GM08714 (cell line): ENCODE measurements around the gene TGFBRAP1.
"Not testable (repeated sequence)": the region's sequence is repeated elsewhere in the genome, so short reads cannot be mapped to it uniquely, and the experiment has no call there.

Experiments used
- H3K4me3 ChIP-seq: fragments of 200-500 bp; sonication (Bioruptor generic); 2 replicates; pipeline ENCODE4 v1.5.1; 2014; ENCODE audit warnings: mild to moderate bottlenecking, low read length, inconsistent platforms
- ZNF274 ChIP-seq: IDR thresholded peaks from 2 replicates; pipeline ENCODE4 v1.6.1; 2012; ENCODE audit warnings: mild to moderate bottlenecking, low read depth, low read length

The TGFBRAP1 gene

GRCh38 chr2:105252271-105252670, 77.3 kb downstream of the TGFBRAP1 start:
- H3K4me3 ChIP-seq, result no peak overlapping the region
- TF ChIP-seq ZNF274, result no peak

DNA sequence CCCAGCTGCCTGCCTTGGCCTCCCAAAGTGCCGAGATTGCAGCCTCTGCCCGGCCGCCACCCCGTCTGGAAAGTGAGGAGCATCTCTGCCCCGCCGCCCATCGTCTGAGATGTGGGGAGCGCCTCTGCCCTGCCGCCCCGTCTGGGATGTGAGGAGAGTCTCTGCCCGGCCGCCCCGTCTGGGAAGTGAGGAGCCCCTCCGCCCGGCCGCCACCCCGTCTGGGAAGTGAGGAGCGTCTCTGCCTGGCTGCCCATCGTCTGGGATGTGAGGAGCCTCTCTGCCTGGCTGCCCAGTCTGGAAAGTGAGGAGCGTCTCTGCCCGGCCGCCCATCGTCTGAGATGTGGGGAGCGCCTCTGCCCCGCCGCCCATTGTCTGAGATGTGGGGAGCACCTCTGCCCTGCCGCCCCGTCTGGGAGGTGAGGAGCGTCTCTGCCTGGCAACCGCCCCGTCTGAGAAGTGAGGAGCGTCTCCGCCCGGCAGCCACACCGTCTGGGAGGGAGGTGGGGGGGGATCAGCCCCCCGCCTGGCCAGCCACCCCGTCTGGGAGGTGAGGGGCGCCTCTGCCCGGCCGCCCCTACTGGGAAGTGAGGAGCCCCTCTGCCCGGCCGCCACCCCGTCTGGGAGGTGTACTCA, 78.4 kb downstream of the TGFBRAP1 start:
- not testable (repeated sequence) for H3K4me3 ChIP-seq

DNA sequence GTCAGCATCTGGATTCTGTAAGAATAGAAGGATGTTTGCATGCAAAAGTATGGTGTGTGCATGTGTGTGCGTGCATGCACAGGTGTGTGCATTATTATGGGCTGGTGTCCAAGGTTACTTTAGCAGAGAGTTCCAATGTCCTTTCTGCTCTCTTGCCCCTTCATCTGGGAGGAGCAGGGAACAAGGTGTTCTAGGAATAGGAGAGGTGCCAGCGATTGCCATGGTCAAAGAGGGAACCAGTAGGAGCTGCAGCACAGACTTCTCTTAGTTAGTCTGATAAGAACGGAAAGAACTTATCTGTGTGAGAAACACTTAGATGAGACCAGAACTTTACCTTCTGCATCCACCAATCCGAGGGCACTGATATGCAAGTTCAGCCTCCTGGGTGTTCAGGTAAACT, 79.6 kb downstream of the TGFBRAP1 start:
- H3K4me3 ChIP-seq, result no peak overlapping the region
- no peak for TF ChIP-seq ZNF274

- no peak for TF ChIP-seq ZNF274
Measured at GRCh38 chr2:105249181-105249580, 80.4 kb downstream of the TGFBRAP1 start.

DNA sequence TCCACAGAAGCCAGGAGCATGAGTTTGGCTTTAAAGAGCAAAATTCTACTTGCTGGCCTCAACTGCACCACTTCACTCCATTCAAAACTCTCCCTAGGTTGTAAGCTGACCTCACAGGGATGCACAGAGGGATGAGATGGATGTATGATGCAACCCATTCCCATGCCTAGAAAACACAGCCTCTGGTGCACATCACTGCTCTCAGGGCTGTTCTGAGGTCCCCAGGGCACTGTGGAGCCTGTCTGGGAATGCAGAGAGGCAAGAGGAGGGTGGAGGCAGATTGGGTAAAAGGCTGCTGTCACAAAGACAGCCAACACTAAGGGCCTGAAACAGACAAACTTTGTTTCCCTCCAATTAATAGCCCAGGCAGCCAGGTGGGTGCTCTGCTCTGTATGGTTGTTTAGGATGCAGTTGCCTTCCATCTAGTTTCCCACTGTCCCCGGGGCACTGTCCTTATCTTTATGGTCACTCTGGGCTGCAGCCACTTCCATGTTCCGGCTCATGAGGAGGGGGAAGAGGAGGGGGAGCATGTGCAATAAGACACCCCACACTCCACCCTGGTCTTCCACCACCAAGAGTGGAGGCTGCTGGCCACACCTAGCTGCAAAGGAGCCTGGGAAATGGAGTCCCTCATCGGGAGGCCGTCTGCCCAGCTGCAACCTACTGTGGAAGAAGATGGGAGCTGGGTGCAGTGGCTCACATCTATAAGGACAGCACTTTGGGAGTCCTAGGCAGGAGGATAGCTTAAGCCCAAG, 81.0 kb downstream of the TGFBRAP1 start:
- H3K4me3 ChIP-seq, result no peak overlapping the region
- no peak for TF ChIP-seq ZNF274

More at GRCh38 chr2:105249181-105249580, 80.4 kb downstream of the TGFBRAP1 start:
- H3K4me3 ChIP-seq, result no peak overlapping the region

GRCh38 chr2:105244451-105244850, 85.1 kb downstream of the TGFBRAP1 start:
- TF ChIP-seq ZNF274, result no peak
- no peak overlapping the region for H3K4me3 ChIP-seq

DNA sequence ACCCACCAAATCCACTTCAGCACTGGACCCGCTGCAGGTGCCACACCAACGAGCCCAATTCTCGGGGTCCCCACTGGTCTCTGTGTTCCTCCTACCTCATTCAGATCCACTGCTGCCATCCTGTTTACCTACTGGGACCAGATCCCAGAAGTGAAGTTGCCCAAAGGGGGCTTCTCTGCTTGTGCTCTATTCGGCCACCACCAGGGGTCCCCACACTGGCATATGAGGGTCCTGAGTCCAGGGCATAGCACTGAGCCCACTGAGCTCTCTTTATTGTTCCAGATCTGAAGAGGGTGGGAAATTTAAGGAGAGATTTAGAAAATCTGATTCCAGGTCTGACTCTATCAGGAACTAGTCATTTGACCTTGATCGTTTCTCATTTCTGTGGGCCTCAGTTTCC, 85.6 kb downstream of the TGFBRAP1 start:
- H3K4me3 ChIP-seq, result no peak overlapping the region
- no peak for TF ChIP-seq ZNF274

DNA sequence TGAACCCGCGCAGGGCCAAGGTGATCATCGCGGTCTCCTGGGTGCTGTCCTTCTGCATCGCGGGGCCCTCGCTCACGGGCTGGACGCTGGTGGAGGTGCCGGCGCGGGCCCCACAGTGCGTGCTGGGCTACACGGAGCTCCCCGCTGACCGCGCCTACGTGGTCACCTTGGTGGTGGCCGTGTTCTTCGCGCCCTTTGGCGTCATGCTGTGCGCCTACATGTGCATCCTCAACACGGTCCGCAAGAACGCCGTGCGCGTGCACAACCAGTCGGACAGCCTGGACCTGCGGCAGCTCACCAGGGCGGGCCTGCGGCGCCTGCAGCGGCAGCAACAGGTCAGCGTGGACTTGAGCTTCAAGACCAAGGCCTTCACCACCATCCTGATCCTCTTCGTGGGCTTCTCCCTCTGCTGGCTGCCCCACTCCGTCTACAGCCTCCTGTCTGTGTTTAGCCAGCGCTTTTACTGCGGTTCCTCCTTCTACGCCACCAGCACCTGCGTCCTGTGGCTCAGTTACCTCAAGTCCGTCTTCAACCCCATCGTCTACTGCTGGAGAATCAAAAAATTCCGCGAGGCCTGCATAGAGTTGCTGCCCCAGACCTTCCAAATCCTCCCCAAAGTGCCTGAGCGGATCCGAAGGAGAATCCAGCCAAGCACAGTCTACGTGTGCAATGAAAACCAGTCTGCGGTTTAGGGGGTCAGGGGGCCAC, 87.1 kb downstream of the TGFBRAP1 start:
- no peak for TF ChIP-seq ZNF274
- no peak overlapping the region for H3K4me3 ChIP-seq

DNA sequence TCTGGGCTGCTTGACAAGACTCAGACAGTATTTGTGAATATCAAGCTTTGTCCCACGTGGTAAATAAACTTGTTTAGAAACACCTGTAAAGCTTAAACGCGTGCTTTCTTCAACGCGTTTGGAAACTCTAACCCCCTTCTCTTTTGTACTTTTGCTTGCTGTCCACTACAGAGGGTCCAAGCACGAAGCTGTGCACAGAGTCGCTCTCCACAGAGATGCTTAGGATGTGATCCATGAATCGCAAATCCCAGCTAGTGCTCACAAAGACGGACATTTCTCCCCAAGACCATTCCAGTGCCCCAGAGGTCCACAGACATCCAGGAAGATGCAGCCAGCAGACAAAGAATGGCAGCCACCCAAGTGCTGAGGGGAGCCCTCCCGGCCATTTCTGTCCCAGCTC, 88.1 kb downstream of the TGFBRAP1 start, which contains the start of gene GPR45:
GPR45 (plus strand) TSS at position 301 of the 400 bp plus-strand sequence. CDS start 116 bp downstream, outside the sequence.
- no peak within 1 kb of the TSS for H3K4me3 ChIP-seq
- no peak for TF ChIP-seq ZNF274

DNA sequence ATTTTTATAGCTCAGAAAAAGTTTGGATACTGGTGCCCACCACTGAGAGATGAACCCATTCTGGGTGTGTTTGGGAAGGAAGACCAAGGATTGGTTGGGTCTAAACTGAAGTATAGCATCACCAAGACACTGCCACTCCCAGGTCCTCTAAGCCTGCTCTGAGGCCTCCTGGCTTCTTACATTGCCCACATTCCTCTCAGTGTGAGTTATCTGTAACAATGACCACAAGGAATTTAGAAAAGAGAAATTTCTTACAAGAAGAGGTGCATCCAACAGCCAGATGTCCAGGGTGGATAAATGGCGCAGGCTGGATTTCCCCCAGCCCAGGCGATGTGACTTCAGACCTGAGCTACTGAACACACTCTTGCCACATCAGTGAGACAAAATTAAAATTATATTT, 89.6 kb downstream of the TGFBRAP1 start:
- no peak for TF ChIP-seq ZNF274
- no peak overlapping the region for H3K4me3 ChIP-seq

GRCh38 chr2:105238664-105239240, 90.8 kb downstream of the TGFBRAP1 start:
- no peak overlapping the region for H3K4me3 ChIP-seq
- TF ChIP-seq ZNF274, result no peak

DNA sequence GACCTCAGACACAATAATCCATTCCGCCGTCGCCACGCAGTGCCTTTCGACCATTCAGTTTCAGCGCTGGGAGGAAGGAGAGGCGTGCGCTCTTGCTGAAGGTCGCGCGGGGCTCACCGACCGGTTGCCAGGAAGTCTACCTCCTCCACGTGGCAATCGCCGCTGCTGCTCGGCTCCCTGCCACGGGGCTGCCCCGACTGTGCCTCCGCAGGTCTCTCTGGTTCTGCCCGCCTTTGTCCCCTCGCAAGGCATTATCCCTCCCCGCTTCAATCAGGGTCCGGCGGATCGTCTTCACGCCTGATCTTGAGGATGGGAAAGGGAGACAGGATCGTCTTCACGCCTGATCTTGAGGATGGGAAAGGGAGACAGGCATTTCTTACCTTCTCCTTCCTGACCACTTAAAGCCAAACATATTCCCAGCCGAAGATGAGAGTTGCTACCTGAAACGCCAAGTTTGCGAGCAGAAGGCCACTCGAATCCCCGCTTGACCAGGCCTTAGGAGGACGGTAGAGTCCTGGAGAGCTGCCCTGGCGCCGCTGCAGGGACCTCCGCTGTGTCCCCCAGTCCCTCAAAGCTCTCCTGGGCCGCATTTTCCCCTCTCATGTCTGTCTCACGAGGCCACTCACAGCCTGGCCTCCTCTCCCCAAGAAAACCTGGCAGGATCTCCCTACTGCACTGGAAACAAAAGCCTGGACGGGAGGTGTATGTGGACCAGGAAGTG, 92.3 kb downstream of the TGFBRAP1 start:
- TF ChIP-seq ZNF274, result no peak
- no peak overlapping the region for H3K4me3 ChIP-seq

DNA sequence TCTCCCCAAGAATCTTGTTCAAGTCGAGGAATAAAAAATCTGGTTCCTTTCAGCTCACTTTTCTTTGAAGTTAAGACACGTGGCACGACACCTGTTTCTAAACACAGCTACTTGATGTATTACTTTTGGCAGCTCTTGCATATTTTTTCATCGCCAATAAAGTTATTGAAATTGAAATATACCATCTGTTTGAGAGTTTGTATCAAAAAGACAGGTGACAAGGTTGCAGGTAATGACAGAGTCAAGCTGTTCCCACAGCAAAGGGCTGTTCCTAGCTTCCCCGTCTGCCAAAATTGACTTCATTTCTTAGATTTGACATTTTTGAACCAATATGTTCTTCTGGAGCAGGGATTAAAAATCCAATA, 93.5 kb downstream of the TGFBRAP1 start:
- no peak overlapping the region for H3K4me3 ChIP-seq
- no peak for TF ChIP-seq ZNF274
